Cardiac septum (tissue), 1 donor: ENCODE measurements around the gene BAHCC1. TPM values are rescaled to one million over a fixed set of nuclear protein-coding genes. Genes with fewer than 3 reads are reported as not detected.

Experiments
- DNase-seq: peaks from one replicate; pipeline ENCODE4 v3.0.0-alpha.2; 2020; ENCODE audit warnings: low spot score
- intact Hi-C: fragments of 100-400 bp; cut with DNase I; formaldehyde crosslinking; loops from one replicate; pipeline ENCODE4 v1.14.0; 2022
- total RNA-seq: library from RNA; stranded (reverse); fragmentation: NEBNext Ultra II Directional; extraction: Animal tissue kit (Norgen Biotek cat#: 25700); gene quantifications from one replicate; pipeline ENCODE4 v1.2.1, GENCODE V29; 2021
- donor health status: DM: no; HTN: no; CAD: no.

BAHCC1 gene
- total RNA-seq, 1 donor from 2014 or later, result 13.5 TPM

DNA sequence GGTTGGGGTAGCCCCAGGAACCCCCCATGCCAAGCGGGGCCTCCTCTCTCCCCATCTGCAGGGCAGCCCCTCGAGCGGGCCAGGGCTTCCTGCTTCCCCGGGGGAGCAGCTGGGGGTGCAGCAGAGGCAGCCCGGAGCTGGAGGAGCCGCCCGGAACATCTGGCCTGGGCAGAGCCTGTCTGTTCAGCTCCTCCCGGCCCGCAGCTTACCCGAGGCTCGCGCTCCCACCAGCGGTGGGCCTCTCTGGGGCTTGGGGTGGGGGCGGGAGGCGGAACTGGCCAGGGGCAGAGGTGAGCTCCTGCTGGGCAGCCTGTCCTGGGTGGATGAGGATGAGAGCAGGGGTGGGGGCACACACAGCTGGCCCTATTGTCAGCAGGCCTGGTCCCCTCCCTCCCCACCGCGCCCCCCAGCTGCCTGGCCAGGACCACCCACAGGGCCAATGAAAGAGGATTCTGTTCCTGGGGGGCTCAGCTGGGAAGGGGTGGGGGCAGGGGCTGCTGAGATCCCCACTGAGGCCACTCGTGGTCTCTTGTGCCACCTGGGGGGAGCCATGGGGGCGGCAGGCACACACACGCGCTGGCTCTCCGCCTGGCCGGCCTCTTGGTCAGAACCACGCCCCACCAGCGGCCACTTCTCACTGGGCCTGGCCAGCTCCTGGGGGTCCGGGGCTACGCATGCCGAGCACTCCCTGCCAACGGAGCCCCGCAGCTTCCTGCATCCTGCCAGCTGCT, 34.7 kb downstream of the BAHCC1 start:
- intact Hi-C loops, result no loop called here

DNA sequence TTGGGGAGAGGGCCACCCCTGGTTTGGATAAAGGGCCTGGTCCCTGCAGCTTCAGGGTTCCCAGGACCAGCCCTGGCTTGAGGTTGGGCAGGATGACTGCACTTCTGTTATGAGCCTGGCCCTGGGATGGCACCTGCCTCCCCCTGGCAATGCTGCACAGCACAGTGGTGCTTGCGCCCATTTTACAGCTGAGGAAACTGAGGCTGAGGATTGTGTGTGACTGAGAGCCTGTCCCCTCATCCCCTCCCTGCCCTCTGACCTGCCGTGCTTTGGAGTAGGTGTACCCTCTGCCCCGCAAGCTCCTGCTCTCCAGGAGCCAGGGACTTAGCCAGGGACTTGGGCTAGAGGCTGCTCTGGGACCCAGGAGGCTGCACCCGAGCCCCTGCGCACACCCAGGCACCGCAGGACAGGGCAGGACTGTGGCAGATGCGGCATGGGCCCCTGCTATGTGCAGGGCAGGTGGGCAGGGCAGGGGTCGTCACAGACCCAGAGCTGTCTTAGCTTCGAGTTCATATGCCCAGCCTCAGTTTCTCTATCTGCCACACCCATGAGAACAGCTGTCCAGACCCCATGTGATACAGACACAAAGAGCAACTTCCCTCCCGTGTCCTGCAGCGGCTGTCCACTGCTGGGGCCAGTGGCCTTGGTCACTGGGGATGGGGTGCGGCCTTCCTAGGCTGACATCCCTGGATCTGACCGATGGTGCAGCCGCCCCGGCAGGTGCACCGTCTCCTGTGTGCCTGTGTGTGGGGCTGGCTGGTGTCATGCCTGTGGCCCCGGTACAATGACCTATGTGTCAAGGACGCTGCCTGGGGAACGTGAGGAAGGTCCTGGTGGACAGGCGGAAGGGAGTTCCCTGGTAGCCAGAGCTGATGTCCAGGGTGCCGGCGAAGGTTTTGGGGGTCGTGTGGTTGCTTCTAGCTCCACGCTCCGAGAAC, 36.6 kb downstream of the BAHCC1 start:
- intact Hi-C loops, result no loop called here

More for the DNA sequence above, 34.7 kb downstream of the BAHCC1 start:
- no peak for DNase-seq

GRCh38 chr17:81432941-81433340, 37.7 kb downstream of the BAHCC1 start:
- no peak for DNase-seq
- intact Hi-C loops, result no loop called here

More for the DNA sequence above, 36.6 kb downstream of the BAHCC1 start:
- DNase-seq, result no peak

- DNase-seq, result no peak
- intact Hi-C loops, result no loop called here
These were observed 38.4 kb downstream of the BAHCC1 start for GRCh38 chr17:81433656-81434055.

GRCh38 chr17:81434072-81434471, 38.8 kb downstream of the BAHCC1 start:
- intact Hi-C loops, result no loop called here
- no peak for DNase-seq

DNA sequence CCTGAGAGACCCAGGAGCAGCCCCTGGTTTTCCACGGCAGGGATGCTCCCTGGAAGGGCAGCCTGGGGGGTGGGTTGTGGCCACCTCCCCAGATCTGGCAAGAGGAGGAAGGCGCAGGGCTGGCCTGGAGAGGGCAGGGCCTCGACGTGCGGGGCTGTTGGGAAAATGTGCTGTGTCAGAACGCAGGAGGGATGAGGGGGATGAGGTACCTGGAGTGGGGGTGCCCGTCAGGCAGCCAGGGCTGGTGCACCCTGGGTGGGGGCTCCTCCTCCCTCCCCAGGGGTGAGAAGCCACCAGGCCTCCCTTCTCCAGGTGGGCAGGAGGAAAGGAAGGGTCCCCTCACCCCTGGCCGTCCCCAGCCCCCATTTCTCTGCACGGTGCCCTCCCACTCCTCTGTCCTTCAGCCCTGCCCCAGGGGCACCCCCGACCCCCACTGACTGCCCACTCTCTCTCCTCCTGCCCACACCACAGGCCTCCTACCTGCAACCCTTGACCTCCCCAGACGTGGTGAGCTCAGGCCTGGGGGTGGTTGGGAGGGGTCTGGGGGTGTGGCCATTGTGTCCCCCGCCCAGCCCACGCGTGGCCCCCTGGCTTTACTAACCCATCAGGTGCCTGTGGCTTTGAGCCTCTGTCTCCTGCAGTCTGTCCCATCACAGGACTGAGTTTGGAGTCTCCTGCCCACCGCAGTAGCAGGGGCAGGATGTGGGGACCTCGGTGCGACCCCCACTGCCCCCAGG, 39.6 kb downstream of the BAHCC1 start:
- no peak for DNase-seq
- intact Hi-C loops, result no loop called here

- intact Hi-C loops, result no loop called here
These were observed 40.5 kb downstream of the BAHCC1 start for GRCh38 chr17:81435652-81436293.

DNA sequence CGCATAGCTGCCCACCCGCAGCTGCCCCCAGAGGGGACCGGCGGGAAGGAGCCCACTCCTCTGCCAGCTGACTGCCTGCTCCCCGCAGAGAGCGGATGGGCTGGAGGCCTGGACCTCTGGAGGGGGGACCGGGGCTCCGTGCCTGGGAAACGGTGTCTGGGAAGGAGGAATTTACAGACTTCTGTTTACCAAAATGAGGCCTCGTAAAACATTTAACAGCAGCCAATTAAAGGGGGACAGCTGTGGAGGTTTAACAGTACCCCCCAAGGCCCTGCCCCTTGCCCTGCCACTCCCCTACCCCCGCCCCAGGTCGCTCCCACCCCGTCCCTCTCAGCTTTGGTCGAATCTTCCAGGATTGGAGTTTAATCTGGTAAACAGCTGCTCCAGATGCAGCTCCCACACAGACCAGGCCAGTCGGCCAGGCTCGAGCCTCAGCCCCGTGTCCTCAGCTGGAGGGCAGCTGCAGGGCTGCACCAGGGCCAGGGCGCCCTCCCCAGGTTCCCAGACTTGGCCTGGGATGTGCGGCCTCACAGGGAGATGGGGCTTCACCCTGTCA, 41.1 kb downstream of the BAHCC1 start:
- intact Hi-C loops, result no loop called here
- DNase-seq, result no peak

More at GRCh38 chr17:81435652-81436293, 40.5 kb downstream of the BAHCC1 start:
- DNase-seq, result no peak

DNA sequence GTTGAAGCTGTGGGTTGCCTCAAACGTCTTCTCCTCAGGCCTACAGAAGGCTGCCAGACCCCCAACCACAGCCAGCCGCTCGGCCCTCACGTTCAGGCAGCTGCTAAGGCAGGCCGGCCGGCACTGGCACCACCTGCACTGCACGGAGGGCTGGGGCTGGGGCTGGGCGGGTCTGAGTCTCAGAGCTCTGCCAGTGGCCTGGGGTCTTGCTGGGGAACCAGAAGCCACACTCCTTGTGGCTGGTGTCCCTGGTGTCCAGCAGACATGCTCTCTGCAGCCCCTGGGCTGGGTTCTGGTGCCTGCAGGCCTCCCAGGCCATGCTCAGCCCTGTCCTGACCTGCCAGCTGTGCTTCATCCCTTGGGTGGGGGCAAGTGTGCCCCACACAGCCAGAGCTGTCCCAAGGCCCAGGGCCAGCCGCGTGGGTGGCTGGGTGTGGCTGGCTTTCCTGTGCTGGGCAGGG, 42.0 kb downstream of the BAHCC1 start:
- no peak for DNase-seq
- intact Hi-C loops, result no loop called here

DNA sequence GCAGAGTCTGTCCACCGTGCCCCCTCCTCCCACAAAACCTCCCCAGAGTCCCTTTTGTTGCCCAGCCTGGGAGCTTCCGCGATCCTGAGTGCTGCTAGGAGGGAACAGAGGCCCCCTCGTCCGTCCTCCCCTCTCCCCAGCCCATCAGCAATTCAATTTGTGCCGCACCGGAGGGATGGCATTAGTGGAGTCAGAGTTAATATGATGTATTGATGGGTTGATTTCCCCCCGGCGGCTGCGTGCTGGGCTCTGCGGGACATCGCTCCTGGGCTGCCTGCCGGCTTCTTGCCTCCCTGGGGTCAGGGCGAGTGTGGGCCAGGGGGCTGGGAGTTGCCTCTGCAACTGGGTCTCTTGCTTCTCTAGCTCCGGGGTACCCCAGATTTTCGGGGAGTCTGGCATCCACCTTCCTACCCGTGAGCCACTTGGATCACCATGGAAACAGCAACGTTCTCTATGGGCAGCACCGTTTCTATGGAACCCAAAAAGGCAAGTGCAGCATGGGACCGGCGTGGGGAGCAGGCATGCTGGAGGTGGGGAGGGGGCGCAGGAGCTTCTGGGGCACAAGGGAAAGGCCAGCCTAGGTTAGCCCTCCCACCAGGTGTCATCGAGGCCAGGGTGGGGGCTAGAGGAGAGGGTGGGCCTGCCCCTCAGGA, 42.9 kb downstream of the BAHCC1 start:
- intact Hi-C loops, result no loop called here
- DNase-seq, result no peak

DNA sequence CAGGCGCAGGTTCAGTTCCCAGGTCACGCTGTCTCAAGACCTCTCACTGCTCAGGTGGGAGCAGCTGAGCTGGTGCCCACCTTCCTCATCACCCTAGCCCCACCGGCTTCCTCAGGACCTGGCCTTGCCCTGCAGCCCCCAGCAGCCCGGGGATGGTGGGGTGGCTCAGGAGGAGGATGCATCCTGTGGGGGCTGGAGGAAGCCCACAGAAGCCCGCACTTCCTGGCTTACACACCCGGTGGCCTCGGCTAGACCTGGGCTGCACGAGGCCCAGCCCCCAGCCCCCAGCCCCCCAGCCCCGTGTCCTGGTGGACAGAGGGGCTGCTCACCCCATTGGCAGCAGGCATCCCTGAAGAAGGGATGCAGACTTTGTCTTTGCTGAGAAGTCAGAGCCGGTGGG, 43.4 kb downstream of the BAHCC1 start:
- no peak for DNase-seq
- intact Hi-C loops, result no loop called here

- DNase-seq, result no peak
These were observed 44.8 kb downstream of the BAHCC1 start for GRCh38 chr17:81440051-81440471.

GRCh38 chr17:81440511-81441244, 45.4 kb downstream of the BAHCC1 start:
- intact Hi-C loops, result no loop called here
- DNase-seq, result no peak

More at GRCh38 chr17:81440051-81440471, 44.8 kb downstream of the BAHCC1 start:
- intact Hi-C loops, result no loop called here

DNA sequence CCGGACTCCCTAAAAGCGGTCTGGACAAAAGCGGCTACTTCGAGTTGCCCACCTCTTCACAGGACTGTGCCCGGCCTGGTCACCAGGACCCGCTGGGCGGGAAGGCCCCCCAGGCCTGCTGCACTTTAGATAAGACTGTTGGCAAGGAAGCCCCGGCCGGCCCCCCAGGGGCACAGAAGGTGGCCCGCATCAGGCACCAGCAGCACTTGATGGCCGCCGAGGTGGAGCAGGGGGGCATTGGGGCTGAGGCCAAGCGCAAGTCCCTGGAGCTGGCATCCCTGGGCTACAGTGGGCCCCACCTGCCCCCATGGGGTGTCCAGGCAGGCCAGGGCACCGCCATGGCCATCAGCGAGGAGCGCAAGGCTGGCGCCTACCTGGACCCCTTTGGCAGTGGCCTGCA, 47.5 kb downstream of the BAHCC1 start:
- no peak for DNase-seq
- intact Hi-C loops, result no loop called here

DNA sequence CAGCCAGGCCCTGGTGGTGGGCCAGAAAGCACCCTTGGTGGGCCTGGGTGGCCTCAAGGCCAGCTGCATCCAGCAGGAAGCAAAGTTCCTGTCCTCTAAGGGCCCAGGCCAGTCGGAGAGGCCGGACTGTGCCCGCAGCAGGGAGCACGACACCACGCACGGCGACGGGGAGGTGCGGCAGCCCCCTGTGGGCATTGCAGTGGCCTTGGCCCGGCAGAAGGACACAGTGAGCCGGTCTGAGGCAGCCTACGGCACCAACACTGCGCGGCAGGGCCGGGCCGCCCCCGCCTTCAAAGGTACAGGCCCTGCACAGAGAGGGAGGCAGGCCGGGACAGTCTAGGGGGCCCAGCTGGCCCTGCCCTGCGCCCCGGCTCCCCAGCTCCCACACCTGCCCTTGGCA, 48.0 kb downstream of the BAHCC1 start:
- DNase-seq, result no peak
- intact Hi-C loops, result no loop called here

DNA sequence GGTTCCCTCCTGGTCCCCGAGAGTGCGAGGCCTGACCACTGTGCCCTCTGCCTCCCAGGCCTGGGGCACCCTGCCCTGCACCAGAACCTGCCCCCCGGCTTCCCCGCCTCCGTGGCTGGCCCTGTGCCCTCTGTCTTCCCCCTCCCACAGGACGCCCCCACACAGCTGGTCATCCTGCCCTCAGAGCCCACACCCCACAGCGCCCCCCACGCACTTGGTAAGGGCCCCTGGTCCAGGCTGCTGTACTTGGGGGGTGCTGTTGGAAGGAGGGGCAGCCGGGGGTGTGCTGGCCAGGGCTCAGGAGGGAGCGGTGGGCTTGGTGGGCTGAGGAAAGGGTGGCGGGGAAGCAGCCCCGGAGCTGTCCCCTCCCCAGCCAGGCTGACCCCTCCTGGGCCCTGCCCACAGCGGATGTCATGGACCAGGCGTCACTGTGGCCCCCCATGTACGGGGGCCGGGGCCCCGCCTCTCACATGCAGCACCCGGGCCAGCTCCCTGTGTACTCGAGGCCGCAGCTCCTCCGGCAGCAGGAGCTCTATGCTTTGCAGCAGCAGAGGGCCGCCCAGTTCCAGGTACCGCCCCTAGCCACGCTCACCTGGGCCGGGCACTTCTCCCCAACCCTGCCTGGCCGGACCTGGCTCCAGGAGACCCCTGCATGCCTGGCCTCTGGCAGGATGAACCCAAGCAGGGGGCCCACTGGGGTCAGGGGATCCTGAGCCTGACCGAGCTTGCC, 49.5 kb downstream of the BAHCC1 start:
- no peak for DNase-seq
- intact Hi-C loops, result no loop called here
